K562 (cell line): ENCODE data around the gene MYO9A.
"Not testable (repeated sequence)": the region's sequence is repeated elsewhere in the genome, so short reads cannot be mapped to it uniquely, and the experiment has no call there.

ENCODE experiments used
- CGGBP1 ChIP-seq: fragments of 250-450 bp; sonication (Bioruptor Pico); IDR thresholded peaks from 2 replicates; pipeline ENCODE4 v1.9.0; 2021; ENCODE audit warnings: mild to moderate bottlenecking
- CTCF ChIP-seq, 3 experiments: IDR thresholded peaks in 2 of 3; conservative IDR thresholded peaks in 1 of 3; 2 replicates each; pipeline ENCODE4 v1.5.1; 2011 to 2012; ENCODE audit warnings: low read length in 3 of 3, mild to moderate bottlenecking in 3 of 3, control low read depth in 2 of 3, improper control_type of control experiment in 1 of 3, inconsistent platforms in 1 of 3, low read depth in 1 of 3, mixed read lengths in 1 of 3, moderate library complexity in 1 of 3; ENCODE audit not compliant: insufficient read depth in 2 of 3
- EGR1 ChIP-seq: fragments of 450-650 bp; conservative IDR thresholded peaks from 2 replicates; pipeline ENCODE4 v1.6.1; 2017; ENCODE audit warnings: mild to moderate bottlenecking
- TRIM24 ChIP-seq, 2 experiments: fragments of 450-650 bp; IDR thresholded peaks; 2 replicates each; pipeline ENCODE4 v1.6.1; 2016
- ZBTB33 ChIP-seq: sonication (generic); formaldehyde crosslinking; IDR thresholded peaks from 2 replicates; pipeline ENCODE4 v1.8.1; 2023; ENCODE audit warnings: mild to moderate bottlenecking, missing genetic modification reagents
- ZKSCAN8 ChIP-seq: fragments of 200-800 bp; sonication (Bioruptor generic); IDR thresholded peaks from 2 replicates; pipeline ENCODE4 v1.6.1; 2016; ENCODE audit warnings: missing genetic modification characterization, missing compliant biosample characterization
- ZNF24 ChIP-seq: fragments of 450-650 bp; IDR thresholded peaks from 2 replicates; pipeline ENCODE4 v1.6.1; 2016

- TF ChIP-seq ZKSCAN8 (CRISPR knock-in tag); TRIM24 (IDR thresholded peaks at IDR 0.05); CGGBP1 (CRISPR knock-in tag); CTCF (IDR thresholded peaks at IDR 0.05 in 2 of 3, conservative IDR thresholded peaks at IDR 0.05 in 1 of 3; ENCODE audit: insufficient read depth in 2 of 3, low read depth in 1 of 3, low read length in 3 of 3); EGR1; ZBTB33; ZNF24: not testable (repeated sequence)
Measured at GRCh38 chr15:72071448-72071825, 46.5 kb downstream of the MYO9A start.
